ENCODE data around the gene ATP5PD.

GRCh38 chr17:75011401-75012095, 35.2 kb downstream of the ATP5PD start:
- TF ChIP-seq, protein P1, sequence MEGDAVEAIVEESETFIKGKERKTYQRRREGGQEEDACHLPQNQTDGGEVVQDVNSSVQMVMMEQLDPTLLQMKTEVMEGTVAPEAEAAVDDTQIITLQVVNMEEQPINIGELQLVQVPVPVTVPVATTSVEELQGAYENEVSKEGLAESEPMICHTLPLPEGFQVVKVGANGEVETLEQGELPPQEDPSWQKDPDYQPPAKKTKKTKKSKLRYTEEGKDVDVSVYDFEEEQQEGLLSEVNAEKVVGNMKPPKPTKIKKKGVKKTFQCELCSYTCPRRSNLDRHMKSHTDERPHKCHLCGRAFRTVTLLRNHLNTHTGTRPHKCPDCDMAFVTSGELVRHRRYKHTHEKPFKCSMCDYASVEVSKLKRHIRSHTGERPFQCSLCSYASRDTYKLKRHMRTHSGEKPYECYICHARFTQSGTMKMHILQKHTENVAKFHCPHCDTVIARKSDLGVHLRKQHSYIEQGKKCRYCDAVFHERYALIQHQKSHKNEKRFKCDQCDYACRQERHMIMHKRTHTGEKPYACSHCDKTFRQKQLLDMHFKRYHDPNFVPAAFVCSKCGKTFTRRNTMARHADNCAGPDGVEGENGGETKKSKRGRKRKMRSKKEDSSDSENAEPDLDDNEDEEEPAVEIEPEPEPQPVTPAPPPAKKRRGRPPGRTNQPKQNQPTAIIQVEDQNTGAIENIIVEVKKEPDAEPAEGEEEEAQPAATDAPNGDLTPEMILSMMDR (IDR thresholded peaks at IDR 0.05; ENCODE audit: low read depth, low read length): no peak
- no peak for TF ChIP-seq EZH2phosphoT487 (IDR thresholded peaks at IDR 0.05; ENCODE audit: low read depth)

Data from OCI-LY3 (cell line).